Measurements from ENCODE around the gene SH3PXD2A.
"Not testable (repeated sequence)": the region's sequence is repeated elsewhere in the genome, so short reads cannot be mapped to it uniquely, and the experiment has no call there.

- TF ChIP-seq, protein P1, sequence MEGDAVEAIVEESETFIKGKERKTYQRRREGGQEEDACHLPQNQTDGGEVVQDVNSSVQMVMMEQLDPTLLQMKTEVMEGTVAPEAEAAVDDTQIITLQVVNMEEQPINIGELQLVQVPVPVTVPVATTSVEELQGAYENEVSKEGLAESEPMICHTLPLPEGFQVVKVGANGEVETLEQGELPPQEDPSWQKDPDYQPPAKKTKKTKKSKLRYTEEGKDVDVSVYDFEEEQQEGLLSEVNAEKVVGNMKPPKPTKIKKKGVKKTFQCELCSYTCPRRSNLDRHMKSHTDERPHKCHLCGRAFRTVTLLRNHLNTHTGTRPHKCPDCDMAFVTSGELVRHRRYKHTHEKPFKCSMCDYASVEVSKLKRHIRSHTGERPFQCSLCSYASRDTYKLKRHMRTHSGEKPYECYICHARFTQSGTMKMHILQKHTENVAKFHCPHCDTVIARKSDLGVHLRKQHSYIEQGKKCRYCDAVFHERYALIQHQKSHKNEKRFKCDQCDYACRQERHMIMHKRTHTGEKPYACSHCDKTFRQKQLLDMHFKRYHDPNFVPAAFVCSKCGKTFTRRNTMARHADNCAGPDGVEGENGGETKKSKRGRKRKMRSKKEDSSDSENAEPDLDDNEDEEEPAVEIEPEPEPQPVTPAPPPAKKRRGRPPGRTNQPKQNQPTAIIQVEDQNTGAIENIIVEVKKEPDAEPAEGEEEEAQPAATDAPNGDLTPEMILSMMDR (IDR thresholded peaks at IDR 0.05; ENCODE audit: borderline replicate concordance, extremely low read depth, low read length, poor library complexity, severe bottlenecking) = not testable (repeated sequence)
- not testable (repeated sequence) for TF ChIP-seq EZH2 (IDR thresholded peaks at IDR 0.05; ENCODE audit: borderline replicate concordance, low read depth, low read length, severe bottlenecking)
Observed at GRCh38 chr10:103772846-103773245, 82.5 kb downstream of the SH3PXD2A start.

Data from DND-41 (cell line).